GM18505 (cell line): Measurements from ENCODE around the gene ACADL.
A peak's percentile ranks its signal among the peaks of the same experiment; 100 is the strongest.
"Not testable (repeated sequence)": the region's sequence is repeated elsewhere in the genome, so short reads cannot be mapped to it uniquely, and the experiment has no call there.

ENCODE experiments used
- ATAC-seq: cut with Tn5 transposase; IDR thresholded peaks from one replicate; pipeline ENCODE4 v1.9.1; 2021; ENCODE audit not compliant: unreplicated experiment
- POLR2A ChIP-seq: IDR thresholded peaks from 4 replicates; pipeline ENCODE4 v1.6.1; 2011; ENCODE audit warnings: borderline replicate concordance; ENCODE audit not compliant: insufficient read depth, insufficient read length; ENCODE audit errors: extremely low read depth

ACADL gene

GRCh38 chr2:210189452-210190138 lies 35.7 kb downstream of the ACADL start:
- no peak for ATAC-seq
- TF ChIP-seq POLR2A, result no peak

GRCh38 chr2:210188755-210189154 lies 36.5 kb downstream of the ACADL start:
- ATAC-seq, result no peak
- TF ChIP-seq POLR2A, result no peak

- no peak for ATAC-seq
- no peak for TF ChIP-seq POLR2A
Observed at GRCh38 chr2:210188190-210188589, 37.1 kb downstream of the ACADL start.

GRCh38 chr2:210183936-210184335 lies 41.3 kb downstream of the ACADL start:
- not testable (repeated sequence) for ATAC-seq

- ATAC-seq, result not testable (repeated sequence)
Observed at GRCh38 chr2:210181606-210182088, 43.6 kb downstream of the ACADL start.

GRCh38 chr2:210181033-210181605 lies 44.1 kb downstream of the ACADL start:
- not testable (repeated sequence) for ATAC-seq

GRCh38 chr2:210180477-210180876 lies 44.8 kb downstream of the ACADL start:
- no peak for TF ChIP-seq POLR2A
- no peak for ATAC-seq

- no peak for ATAC-seq
- TF ChIP-seq POLR2A, result no peak
Observed at GRCh38 chr2:210179351-210179990, 45.8 kb downstream of the ACADL start.

GRCh38 chr2:210177769-210178168 lies 47.5 kb downstream of the ACADL start:
- ATAC-seq, result no peak
- TF ChIP-seq POLR2A, result no peak

GRCh38 chr2:210177115-210177514 lies 48.1 kb downstream of the ACADL start:
- ATAC-seq, result not testable (repeated sequence)

- no peak for ATAC-seq
- no peak for TF ChIP-seq POLR2A
Observed at GRCh38 chr2:210174086-210174485, 51.2 kb downstream of the ACADL start.

- TF ChIP-seq POLR2A, result no peak
- no peak for ATAC-seq
Observed at GRCh38 chr2:210172219-210172575, 53.0 kb downstream of the ACADL start.

- peak; percentile 59 for TF ChIP-seq POLR2A
- peak; percentile 78 for ATAC-seq
Observed at GRCh38 chr2:210171309-210172218, 53.7 kb downstream of the ACADL start, which contains the start of gene KANSL1L. Gene KANSL1L, minus strand, starts transcription at chr2:210171409. Its CDS starts 16,827 bp downstream, at chr2:210154582.
